Stomach (tissue), 4 donors: ENCODE results near the gene IFIH1.

Experiments used
- CTCF ChIP-seq, 7 experiments: fragments of 450-650 bp in 4 of 7; fragments of 200-600 bp in 3 of 7; sonication (generic) in 3 of 7; IDR thresholded peaks; one replicate each; pipeline ENCODE4 v1.5.1; 2016 to 2019; ENCODE audit warnings: antibody characterized with exemption in 7 of 7, control low read depth in 2 of 7, mild to moderate bottlenecking in 1 of 7
- POLR2A ChIP-seq, 4 donors: fragments of 450-650 bp; IDR thresholded peaks; one replicate each; pipeline ENCODE4 v1.6.1; 2016; ENCODE audit warnings: antibody characterized with exemption in 4 of 4, control low read depth in 2 of 4, mild to moderate bottlenecking in 1 of 4, moderate library complexity in 1 of 4
- POLR2AphosphoS5 ChIP-seq, 3 donors: sonication (generic); formaldehyde crosslinking; IDR thresholded peaks; one replicate each; pipeline ENCODE4 v1.6.1; 2016; ENCODE audit warnings: antibody characterized with exemption in 3 of 3

- TF ChIP-seq CTCF (IDR thresholded peaks at IDR 0.05) = no peak
- no peak for TF ChIP-seq POLR2AphosphoS5 (IDR thresholded peaks at IDR 0.05)
- no peak for TF ChIP-seq POLR2A (IDR thresholded peaks at IDR 0.05)
These were observed 9.3 kb upstream of the IFIH1 start for GRCh38 chr2:162327806-162328205.
